HG03159 (cell line): Measurements from ENCODE around the gene BCAS3.

ENCODE experiments used
- ATAC-seq: cut with Tn5 transposase; IDR thresholded peaks from one replicate; pipeline ENCODE4 v1.9.1; 2021; ENCODE audit warnings: mild to moderate bottlenecking, moderate library complexity; ENCODE audit not compliant: unreplicated experiment

Gene BCAS3

GRCh38 chr17:61401389-61402072 is 723.9 kb downstream of the BCAS3 start:
- ATAC-seq: no peak

DNA sequence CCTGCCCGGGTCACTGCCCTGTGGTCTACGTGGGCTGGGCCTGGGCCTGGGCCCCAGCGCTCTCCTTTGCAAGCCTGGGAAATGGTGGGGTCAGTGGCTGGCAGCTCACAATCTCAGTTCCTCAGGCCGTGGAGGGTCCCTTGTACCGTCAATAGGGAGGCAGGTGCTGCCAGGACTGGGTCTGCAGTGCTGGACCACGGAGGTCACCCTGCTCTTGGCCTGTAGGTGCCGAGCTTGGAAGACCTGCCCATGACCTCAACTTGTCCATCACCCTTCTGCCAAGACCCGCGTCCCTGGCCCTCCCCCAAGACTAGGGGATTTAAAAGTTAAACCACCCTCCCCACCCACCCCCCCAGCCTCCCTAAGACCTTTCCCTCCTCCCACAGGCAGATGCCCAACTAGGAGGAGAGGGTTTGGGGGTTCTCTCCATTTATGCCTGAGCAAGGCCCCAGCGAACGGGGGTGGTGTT is 724.5 kb downstream of the BCAS3 start:
- ATAC-seq: no peak

GRCh38 chr17:61402978-61403800 is 725.5 kb downstream of the BCAS3 start:
- no peak for ATAC-seq

- no peak for ATAC-seq
Observed at GRCh38 chr17:61403801-61404662, 726.4 kb downstream of the BCAS3 start.

DNA sequence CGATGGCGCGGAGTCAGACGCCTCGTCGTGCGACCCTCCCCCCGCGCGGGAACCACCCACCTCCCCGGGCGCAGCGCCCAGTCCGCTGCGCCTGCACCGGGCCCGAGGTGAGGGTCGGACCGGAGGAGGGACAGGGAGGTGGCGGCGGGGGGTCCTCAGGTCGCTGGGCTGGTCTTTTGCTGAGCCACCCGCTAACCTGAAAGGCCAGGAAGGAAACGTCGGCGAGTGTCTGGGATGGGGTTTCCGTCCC is 726.9 kb downstream of the BCAS3 start:
- ATAC-seq: no peak

GRCh38 chr17:61404913-61405685 is 727.4 kb downstream of the BCAS3 start:
- no peak for ATAC-seq

DNA sequence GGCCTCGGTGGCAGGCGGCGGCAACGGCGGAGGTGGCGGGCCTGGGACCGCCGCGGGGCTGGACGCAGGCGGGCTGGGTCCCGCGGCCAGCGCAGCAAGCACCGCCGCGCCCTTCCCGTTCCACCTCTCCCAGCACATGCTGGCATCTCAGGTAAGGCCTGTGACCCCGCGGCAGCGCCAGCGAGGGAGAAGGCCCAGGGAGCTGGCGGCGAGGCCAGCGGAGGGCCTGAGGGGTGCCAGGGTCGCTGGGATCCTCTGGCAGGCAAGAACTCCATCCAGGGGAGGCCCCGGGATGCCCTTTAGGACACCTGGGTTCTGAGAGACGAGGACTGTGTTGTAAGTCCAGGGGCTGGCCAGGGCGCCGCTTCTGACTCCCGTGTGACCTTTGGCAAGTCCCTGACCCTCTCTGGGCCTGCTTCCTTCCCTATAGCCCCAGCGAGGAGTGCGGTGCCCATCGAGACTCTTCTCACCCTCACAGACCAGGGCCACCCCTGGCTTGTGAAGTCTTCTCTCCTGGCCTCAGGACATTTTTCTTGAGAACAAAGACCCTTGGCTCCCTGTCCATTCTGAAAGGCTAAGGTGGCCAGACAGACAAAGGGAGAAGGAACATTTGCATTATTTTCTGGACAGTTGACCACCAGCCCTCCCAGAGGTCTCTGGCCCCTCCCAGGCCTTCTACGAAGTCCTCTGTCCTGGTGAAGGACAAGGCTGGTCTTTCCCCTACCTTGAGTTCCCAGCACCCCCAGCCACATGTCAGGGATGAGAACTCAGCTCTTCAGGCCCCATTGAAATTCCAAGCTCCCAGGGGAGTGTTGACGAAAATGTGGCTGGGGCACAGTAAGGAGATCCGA is 728.3 kb downstream of the BCAS3 start:
- ATAC-seq: no peak

DNA sequence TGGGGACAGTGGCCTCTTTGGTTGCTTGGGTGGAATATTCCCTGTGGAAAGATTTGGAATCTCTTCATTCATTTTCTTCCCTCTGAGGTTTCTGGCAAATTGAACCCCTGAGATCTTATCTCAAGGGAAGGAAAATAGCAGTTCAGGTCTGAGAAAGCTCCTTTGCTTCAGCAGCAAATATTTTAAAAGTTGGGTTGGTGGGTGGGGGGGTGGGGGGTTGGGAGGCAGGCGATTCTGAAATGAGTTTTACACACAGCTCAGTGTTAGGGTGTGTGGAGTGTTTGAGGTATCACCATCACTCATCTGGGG is 728.8 kb downstream of the BCAS3 start:
- ATAC-seq: no peak

DNA sequence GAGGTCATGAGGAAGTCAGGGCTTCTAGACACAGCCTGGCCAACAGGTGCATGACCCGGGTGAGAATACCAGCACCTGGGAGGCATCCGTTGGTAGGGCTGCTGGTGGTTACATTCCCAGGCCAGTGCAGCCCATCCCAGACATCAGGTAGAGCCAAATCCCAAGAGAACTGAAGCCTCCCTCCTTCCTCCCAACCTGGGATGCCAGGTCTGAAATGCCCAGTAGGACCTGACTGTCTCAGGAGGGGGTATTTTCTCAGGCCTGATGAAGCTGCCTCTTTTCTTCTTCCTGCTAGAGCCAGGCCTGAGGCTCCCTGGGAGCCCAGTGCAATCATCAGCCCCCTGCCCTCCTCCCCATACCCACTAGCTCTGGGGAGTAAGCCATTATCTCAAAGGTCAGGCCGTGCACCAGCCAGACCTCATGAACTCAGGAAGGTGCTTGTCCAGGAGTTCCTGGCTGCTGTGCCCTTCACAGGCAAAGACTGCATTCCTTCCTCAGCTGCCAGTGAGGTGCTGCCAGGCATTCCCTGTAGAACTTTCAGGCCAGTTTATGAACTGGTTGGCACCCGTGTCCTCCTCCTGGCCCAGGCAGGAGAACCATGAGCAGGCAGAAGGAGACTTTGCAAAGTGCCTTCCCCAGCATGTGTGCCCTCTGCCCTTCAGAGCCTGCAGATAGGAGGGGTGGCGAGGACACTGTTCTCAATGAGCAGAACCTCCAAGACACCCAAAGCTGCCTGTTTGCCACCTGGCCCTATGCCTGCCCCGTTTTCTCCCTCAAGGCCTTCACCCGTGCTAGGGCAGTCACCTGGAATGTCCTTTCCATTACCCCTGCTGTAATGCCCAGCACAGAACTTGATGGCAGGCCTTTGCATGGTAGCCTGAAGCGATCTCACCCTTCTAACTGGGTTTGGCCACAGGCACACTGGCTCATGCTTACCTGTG is 729.6 kb downstream of the BCAS3 start:
- no peak for ATAC-seq

DNA sequence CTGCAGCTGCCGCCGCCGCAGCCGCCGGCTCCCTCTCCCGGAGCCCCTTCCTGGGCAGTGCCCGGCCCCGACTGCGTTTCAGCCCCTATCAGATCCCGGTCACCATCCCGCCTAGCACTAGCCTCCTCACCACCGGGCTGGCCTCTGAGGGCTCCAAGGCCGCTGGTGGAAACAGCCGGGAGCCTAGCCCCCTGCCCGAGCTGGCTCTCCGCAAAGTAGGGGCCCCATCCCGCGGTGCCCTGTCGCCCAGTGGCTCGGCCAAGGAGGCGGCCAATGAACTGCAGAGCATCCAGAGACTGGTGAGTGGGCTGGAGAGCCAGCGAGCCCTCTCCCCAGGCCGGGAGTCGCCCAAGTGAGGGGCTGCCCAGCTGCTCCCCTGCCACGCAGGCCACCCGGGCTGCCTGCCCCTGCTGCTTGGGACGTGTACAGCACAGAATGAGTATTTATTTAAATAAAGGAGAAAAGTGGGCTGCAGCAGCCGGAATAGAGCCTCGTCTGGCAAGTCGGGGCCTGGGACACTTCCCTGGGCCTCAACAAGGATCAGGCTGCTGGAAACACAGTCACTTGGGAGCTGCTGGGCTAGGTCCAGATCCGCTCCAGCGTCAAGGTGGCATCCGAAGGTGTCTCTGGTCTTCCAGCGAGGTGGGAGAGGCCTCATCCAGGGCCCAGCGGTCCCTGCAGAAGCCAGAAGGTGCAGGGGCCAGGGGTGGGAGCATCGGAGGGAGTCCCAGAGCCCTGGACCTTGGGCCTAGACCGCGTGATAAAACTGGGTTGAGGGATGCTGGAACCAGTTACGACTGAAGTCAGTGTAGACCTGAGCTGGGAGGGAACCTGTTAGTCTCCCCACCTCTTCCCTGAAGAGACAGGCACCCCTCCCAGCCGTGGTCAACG is 730.7 kb downstream of the BCAS3 start:
- no peak for ATAC-seq

- ATAC-seq: no peak
Observed at GRCh38 chr17:61409301-61410112, 731.9 kb downstream of the BCAS3 start.

DNA sequence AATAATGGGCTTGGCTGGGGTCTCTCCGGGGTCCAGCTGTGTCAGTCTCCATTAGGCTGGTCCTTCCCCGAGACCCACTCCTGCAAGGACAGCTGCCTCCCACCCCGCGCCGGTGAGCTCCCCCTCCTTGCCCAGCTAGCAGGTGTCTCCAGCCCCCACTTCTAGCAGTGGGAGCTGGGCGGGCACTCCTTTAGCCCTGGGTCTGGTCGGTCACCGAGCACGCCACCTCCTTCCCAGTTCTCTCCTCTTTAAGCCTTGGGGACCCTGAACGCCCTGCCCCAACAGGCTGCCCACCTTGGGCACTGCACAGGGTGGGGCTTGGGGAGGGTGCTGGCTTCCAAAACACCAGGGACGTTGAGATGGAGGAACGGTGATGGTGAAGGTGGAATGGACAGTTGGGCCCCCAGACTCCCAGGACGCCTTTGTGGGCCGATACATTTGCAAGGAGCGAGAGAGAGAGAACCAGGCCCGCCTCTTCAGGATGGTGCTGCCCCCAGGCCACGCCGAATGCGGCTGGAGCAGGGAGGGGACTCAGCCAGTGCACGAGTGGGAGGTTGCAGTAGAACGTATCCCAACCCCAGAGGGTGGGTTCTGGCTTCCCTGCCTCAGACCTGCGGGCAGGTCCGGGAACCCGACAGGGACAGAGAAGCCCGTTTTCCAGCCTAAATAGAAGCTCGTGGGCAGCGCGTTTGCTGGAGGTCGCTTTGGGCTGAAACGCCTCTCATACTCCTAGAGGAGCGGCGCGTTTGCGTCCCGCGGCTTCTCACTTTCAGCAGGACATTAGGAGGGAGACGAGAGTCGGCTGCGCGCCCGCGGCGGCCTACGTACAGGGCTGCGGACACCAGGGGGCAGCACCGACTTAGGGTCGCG is 732.7 kb downstream of the BCAS3 start:
- no peak for ATAC-seq

DNA sequence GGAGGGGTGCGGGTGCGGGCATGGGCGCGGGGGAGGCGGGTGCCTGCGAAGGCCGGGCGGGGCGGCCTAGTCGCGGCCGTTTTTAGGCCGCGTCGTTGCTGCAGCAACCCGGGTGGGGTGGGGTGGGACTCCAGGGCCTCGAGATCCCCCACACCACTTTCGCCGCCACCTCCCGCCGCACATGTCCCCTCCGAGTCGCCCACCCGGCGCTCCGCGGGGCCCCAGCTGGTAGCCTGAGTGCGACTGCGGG is 733.3 kb downstream of the BCAS3 start:
- ATAC-seq: no peak

GRCh38 chr17:61411261-61412142 is 733.9 kb downstream of the BCAS3 start:
- peak; percentile 5 for ATAC-seq

GRCh38 chr17:61412143-61412859 is 734.6 kb downstream of the BCAS3 start:
- peak; percentile 55 for ATAC-seq
